GM12865 (cell line): Measurements from ENCODE around the gene YJEFN3.
A peak's percentile ranks its signal among the peaks of the same experiment; 100 is the strongest.

Source experiments
- DNase-seq: peaks from one replicate; pipeline ENCODE4 v3.0.0; 2010; ENCODE audit warnings: low read depth
- H3K4me3 ChIP-seq: 2 replicates; pipeline ENCODE4 v1.5.1; 2011; ENCODE audit warnings: mild to moderate bottlenecking, low read depth, low read length, control low read depth
- CTCF ChIP-seq: IDR thresholded peaks from 2 replicates; pipeline ENCODE4 v1.5.1; 2011; ENCODE audit warnings: low read length, control low read depth, low read depth, inconsistent platforms; ENCODE audit not compliant: insufficient read depth; ENCODE audit errors: missing control alignments

The YJEFN3 gene

GRCh38 chr19:19506592-19506991 is 22.1 kb upstream of the YJEFN3 start:
- TF ChIP-seq CTCF, result no peak
- H3K4me3 ChIP-seq, result no peak overlapping the region
- DNase-seq, result no peak

- no peak for DNase-seq
- TF ChIP-seq CTCF, result no peak
- no peak overlapping the region for H3K4me3 ChIP-seq
These were observed 21.4 kb upstream of the YJEFN3 start for GRCh38 chr19:19507354-19507753.

GRCh38 chr19:19508217-19508616 is 20.5 kb upstream of the YJEFN3 start:
- TF ChIP-seq CTCF, result no peak
- DNase-seq, result no peak
- no peak overlapping the region for H3K4me3 ChIP-seq

DNA sequence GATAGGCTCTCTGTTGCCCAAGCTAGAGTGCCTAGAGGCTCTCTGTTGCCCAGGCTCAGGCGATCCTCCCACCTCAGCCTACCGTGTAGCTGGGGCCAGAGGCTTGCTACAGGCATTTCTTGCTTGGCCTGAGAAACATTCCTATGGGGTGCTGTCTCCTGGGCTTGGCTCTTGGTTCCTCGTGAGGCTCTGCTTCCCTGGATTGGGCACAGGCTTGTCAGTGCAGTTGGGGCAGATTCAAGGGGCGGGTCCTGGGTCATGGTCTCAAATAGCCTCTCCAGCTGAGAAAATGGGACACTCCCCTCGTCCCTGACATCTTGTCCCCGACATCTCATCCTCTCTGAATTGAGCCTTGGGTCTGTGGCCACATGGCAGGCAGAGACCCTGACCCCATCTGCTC is 18.3 kb upstream of the YJEFN3 start:
- no peak for TF ChIP-seq CTCF
- H3K4me3 ChIP-seq, result no peak overlapping the region
- no peak for DNase-seq

DNA sequence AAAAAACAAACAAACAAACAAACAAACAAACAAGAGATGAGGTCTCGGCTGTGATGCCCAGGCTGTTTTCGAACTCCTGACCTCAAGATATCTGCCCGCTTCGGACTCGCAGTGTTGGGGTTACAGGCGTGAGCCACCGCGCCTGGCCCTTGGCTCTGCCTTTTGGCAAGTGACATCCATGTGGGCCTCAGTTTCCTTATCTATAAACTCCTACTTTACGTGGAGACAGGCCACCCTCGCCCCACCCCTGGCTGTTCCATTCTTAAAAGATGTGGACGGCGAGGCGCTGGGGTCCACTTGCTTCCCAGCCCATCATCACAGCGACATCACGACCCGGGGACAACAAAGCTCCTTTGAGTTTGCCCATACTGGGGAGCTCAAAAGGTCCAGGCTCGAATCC is 15.0 kb upstream of the YJEFN3 start:
- TF ChIP-seq CTCF, result no peak
- no peak for DNase-seq
- H3K4me3 ChIP-seq, result no peak overlapping the region

DNA sequence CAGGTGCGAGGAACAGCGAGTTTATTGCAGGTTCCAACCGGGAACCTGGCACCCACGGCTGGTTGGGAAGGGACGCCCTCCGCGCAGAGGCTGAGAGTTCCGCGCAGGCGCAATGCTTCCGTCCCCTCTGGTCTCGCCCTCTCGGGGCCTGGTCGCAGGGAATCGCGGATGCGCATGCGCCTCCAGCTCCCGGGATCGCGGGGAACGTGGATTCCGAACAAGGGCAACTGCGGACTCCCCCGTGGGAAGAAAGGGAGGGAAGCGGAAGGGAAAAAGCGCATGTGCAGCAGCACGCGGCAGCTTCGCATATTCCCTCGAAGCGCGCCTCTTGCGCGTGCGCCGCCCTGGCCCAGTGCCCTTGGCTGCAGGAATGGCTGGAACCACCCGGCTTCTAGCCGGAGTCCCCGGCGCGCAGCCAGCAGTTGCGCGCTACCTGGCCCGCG is 14.5 kb upstream of the YJEFN3 start:
- no peak for DNase-seq
- TF ChIP-seq CTCF, result no peak
- H3K4me3 ChIP-seq, result no peak overlapping the region

- DNase-seq, result no peak
- TF ChIP-seq CTCF, result no peak
- H3K4me3 ChIP-seq, result peak within 1 kb of the TSS; percentile 100
These were observed 13.7 kb upstream of the YJEFN3 start, which contains the start of gene TSSK6 for GRCh38 chr19:19514881-19515641. Gene TSSK6 (minus strand): TSS chr19:19515548. CDS start chr19:19515427, 121 bp downstream.
